HepG2 (cell line): ENCODE data around the gene SEMA6D. TPM values are rescaled to one million over a fixed set of nuclear protein-coding genes. Genes with fewer than 3 reads are reported as not detected.

Source experiments
- ATAC-seq: fragments of 200-7000 bp; cut with Tn5 transposase; 3 replicates; pipeline ENCODE4 v1.9.1; 2020; ENCODE audit warnings: mild to moderate bottlenecking, moderate library complexity
- BruUV-seq: library from RNA; stranded (reverse); fragments of 400-500 nt; replicated peaks from 2 replicates; lab custom pipeline; 2021; lab: Mats Ljungman, UMichigan
- CTCF ChIA-PET: fragments of 300-600 bp; formaldehyde crosslinking; extraction: SDS; loops from one replicate; lab custom pipeline; 2021; ENCODE audit warnings: low total read pairs, inconsistent platforms, low intra/inter-chr PET ratio; lab: Yijun Ruan, JAX
- POLR2A ChIA-PET: fragments of 350-600 bp; sonication (Branson Sonifier 250); formaldehyde crosslinking; loops from one replicate; lab custom pipeline; 2020; ENCODE audit warnings: antibody characterized with exemption, inconsistent platforms; lab: Yijun Ruan, JAX
- DNase-seq: peaks from one replicate; pipeline ENCODE4 v3.0.0-alpha.2; 2015; ENCODE audit warnings: low spot score
- FAIRE-seq: peaks from 3 replicates; lab custom pipeline; 2011; peaks lifted over from hg19 to GRCh38; lab: Jason Lieb, UNC
- H2AFZ ChIP-seq: one replicate; pipeline ENCODE4 v1.6.1; 2011; ENCODE audit warnings: low read length, inconsistent platforms
- H3K27ac ChIP-seq: fragments of 300-600 bp; 3 replicates; pipeline ENCODE4 v1.8.0; 2011; ENCODE audit warnings: mixed run types, mild to moderate bottlenecking, mixed read lengths, low read length, inconsistent platforms; ENCODE audit not compliant: insufficient read depth; ENCODE audit errors: extremely low read length
- H3K27me3 ChIP-seq, 2 experiments: fragments of 200-600 bp in 1 of 2; 2 replicates in 1 of 2; 3 replicates in 1 of 2; pipeline versions ENCODE4 v1.6.0 to v1.8.0; 2011; ENCODE audit warnings: low read length in 2 of 2, mild to moderate bottlenecking in 2 of 2, moderate library complexity in 2 of 2, inconsistent platforms in 1 of 2; ENCODE audit not compliant: insufficient read depth in 2 of 2, control insufficient read depth in 1 of 2
- H3K36me3 ChIP-seq, 2 experiments: fragments of 200-600 bp in 1 of 2; replicated peaks in 1 of 2; 2 replicates in 1 of 2; 3 replicates in 1 of 2; pipeline versions ENCODE4 v1.5.1 to v1.8.0; 2011; ENCODE audit warnings: low read length in 2 of 2, inconsistent platforms in 1 of 2; ENCODE audit not compliant: insufficient read depth in 2 of 2, control insufficient read depth in 1 of 2
- H3K4me1 ChIP-seq: 2 replicates; pipeline ENCODE4 v1.5.1; 2012; ENCODE audit warnings: low read length, inconsistent platforms; ENCODE audit not compliant: insufficient read depth
- H3K4me2 ChIP-seq: 2 replicates; pipeline ENCODE4 v1.6.0; 2011; ENCODE audit warnings: low read depth, low read length, inconsistent platforms
- H3K4me3 ChIP-seq, 3 experiments: fragments of 200-600 bp in 1 of 3; sonication (generic), shearing (Covaris generic) in 1 of 3; replicated peaks in 1 of 3; 2 replicates each; pipeline ENCODE4 v1.5.1; 2011 to 2016; ENCODE audit warnings: low read length in 3 of 3, inconsistent platforms in 2 of 3, low read depth in 2 of 3, mild to moderate bottlenecking in 2 of 3, control low read depth in 1 of 3, mixed read lengths in 1 of 3; ENCODE audit not compliant: insufficient read depth in 1 of 3
- H3K79me2 ChIP-seq: one replicate; pipeline ENCODE4 v1.6.1; 2011; ENCODE audit warnings: low read length, inconsistent platforms; ENCODE audit not compliant: insufficient read depth
- H3K9ac ChIP-seq: 2 replicates; pipeline ENCODE4 v1.6.0; 2011; ENCODE audit warnings: mild to moderate bottlenecking, low read depth, low read length, inconsistent platforms; ENCODE audit not compliant: insufficient read depth
- H3K9me3 ChIP-seq: 2 replicates; pipeline ENCODE4 v1.5.1; 2012; ENCODE audit warnings: mild to moderate bottlenecking, low read length
- H4K20me1 ChIP-seq: 2 replicates; pipeline ENCODE4 v1.6.0; 2011; ENCODE audit warnings: inconsistent platforms, mild to moderate bottlenecking, low read length, moderate library complexity; ENCODE audit not compliant: insufficient read depth
- AGO2 ChIP-seq: fragments of 200-400 bp; formaldehyde crosslinking; optimal IDR thresholded peaks from 2 replicates; pipeline ENCODE3; 2017; ENCODE audit warnings: mild to moderate bottlenecking, low read depth, low read length, moderate library complexity
- CAMTA2 ChIP-seq: sonication (generic); formaldehyde crosslinking; IDR thresholded peaks from 2 replicates; pipeline ENCODE4 v1.4.0; 2020; ENCODE audit warnings: mild to moderate bottlenecking, missing genetic modification reagents, borderline replicate concordance
- CREBL2 ChIP-seq: sonication (generic); formaldehyde crosslinking; IDR thresholded peaks from 2 replicates; pipeline ENCODE4 v1.8.1; 2023; ENCODE audit warnings: missing genetic modification reagents, mild to moderate bottlenecking, borderline replicate concordance
- ESRRA ChIP-seq: sonication (generic); formaldehyde crosslinking; IDR thresholded peaks from 2 replicates; pipeline ENCODE4 v1.5.1; 2020; ENCODE audit warnings: mild to moderate bottlenecking, low read depth, missing genetic modification reagents
- FLYWCH1 ChIP-seq: sonication (generic); formaldehyde crosslinking; IDR thresholded peaks from 2 replicates; pipeline ENCODE4 v1.8.1; 2023; ENCODE audit warnings: mild to moderate bottlenecking, missing genetic modification reagents
- KDM5B ChIP-seq: sonication (generic); formaldehyde crosslinking; IDR thresholded peaks from 2 replicates; pipeline ENCODE4 v1.4.0; 2020; ENCODE audit warnings: missing genetic modification reagents, mild to moderate bottlenecking, borderline replicate concordance
- MZF1 ChIP-seq: sonication (generic); formaldehyde crosslinking; IDR thresholded peaks from 2 replicates; pipeline ENCODE4 v1.8.1; 2023; ENCODE audit warnings: mild to moderate bottlenecking, missing genetic modification reagents, borderline replicate concordance
- NPAS2 ChIP-seq: sonication (generic); formaldehyde crosslinking; IDR thresholded peaks from 2 replicates; pipeline ENCODE4 v1.8.0; 2022; ENCODE audit warnings: mild to moderate bottlenecking, missing genetic modification reagents, borderline replicate concordance
- SP2 ChIP-seq: sonication (generic); formaldehyde crosslinking; IDR thresholded peaks from 2 replicates; pipeline ENCODE4 v1.5.1; 2020; ENCODE audit warnings: mild to moderate bottlenecking, missing genetic modification reagents
- SP5 ChIP-seq: IDR thresholded peaks from 2 replicates; pipeline ENCODE4 v1.6.1; 2016; ENCODE audit warnings: low read depth, borderline replicate concordance
- SRY ChIP-seq: sonication (generic); formaldehyde crosslinking; IDR thresholded peaks from 2 replicates; pipeline ENCODE4 v1.8.0; 2022; ENCODE audit warnings: mild to moderate bottlenecking, missing genetic modification reagents
- TCF7L2 ChIP-seq: IDR thresholded peaks from 2 replicates; pipeline ENCODE4 v1.6.1; 2011; ENCODE audit warnings: mild to moderate bottlenecking, low read depth, low read length, moderate library complexity
- ZBTB1 ChIP-seq: sonication (generic); formaldehyde crosslinking; IDR thresholded peaks from 2 replicates; pipeline ENCODE4 v1.4.0; 2020; ENCODE audit warnings: missing genetic modification reagents, borderline replicate concordance
- ZFP90 ChIP-seq: sonication (generic); formaldehyde crosslinking; IDR thresholded peaks from 2 replicates; pipeline ENCODE4 v1.8.0; 2022; ENCODE audit warnings: missing genetic modification reagents, mild to moderate bottlenecking, inconsistent platforms, borderline replicate concordance
- ZMAT5 ChIP-seq: sonication (generic); formaldehyde crosslinking; IDR thresholded peaks from 2 replicates; pipeline ENCODE4 v1.5.0; 2020; ENCODE audit warnings: mild to moderate bottlenecking, low read depth, missing genetic modification reagents, borderline replicate concordance
- ZNF253 ChIP-seq: sonication (generic); formaldehyde crosslinking; IDR thresholded peaks from 2 replicates; pipeline ENCODE4 v1.8.0; 2022; ENCODE audit warnings: mild to moderate bottlenecking, missing genetic modification reagents, borderline replicate concordance
- ZNF530 ChIP-seq: sonication (generic); formaldehyde crosslinking; IDR thresholded peaks from 2 replicates; pipeline ENCODE4 v1.5.0; 2020; ENCODE audit warnings: low read depth, mild to moderate bottlenecking, missing genetic modification reagents
- ZNF597 ChIP-seq: sonication (generic); formaldehyde crosslinking; IDR thresholded peaks from 2 replicates; pipeline ENCODE4 v1.5.0; 2020; ENCODE audit warnings: missing genetic modification reagents
- ZNF678 ChIP-seq: sonication (generic); formaldehyde crosslinking; IDR thresholded peaks from 2 replicates; pipeline ENCODE4 v1.4.0; 2020; ENCODE audit warnings: mild to moderate bottlenecking, missing genetic modification reagents
- ZSCAN12 ChIP-seq: sonication (generic); formaldehyde crosslinking; IDR thresholded peaks from 2 replicates; pipeline ENCODE4 v1.9.0; 2021; ENCODE audit warnings: mild to moderate bottlenecking, missing genetic modification reagents
- WGBS: methylation state at CpG from one replicate; pipeline ENCODE4 v1.1.6; 2017; ENCODE audit warnings: low lambda C conversion rate; 5-methylcytosine and 5-hydroxymethylcytosine counted together
- in situ Hi-C: cut with HindIII; loops from 2 replicates; pipeline ENCODE4 v1.10.0; 2017; ENCODE audit warnings: low pct_unique_long_range_greater_than_20kb; ENCODE audit not compliant: extremely low pct_ligation_motif_present
- intact Hi-C: fragments of 100-400 bp; cut with micrococcal nuclease; formaldehyde crosslinking; loops from one replicate; pipeline ENCODE4 v1.10.0; 2022; ENCODE audit not compliant: unreplicated experiment
- polyA plus RNA-seq, 8 experiments: library from polyadenylated mRNA; depleted of rRNA in 3 of 8; stranded (reverse) in 7 of 8; unstranded in 1 of 8; fragments of >200 nt; fragmentation: Illumina TruSeq in 4 of 8; extraction: Trizol in 4 of 8; gene quantifications; 2 replicates each; pipeline versions ENCODE4 v1.2.1 to v1.2.3, GENCODE V29; 2011 to 2016; ENCODE audit warnings: low read depth in 4 of 8, missing spikeins in 1 of 8, mixed read lengths in 1 of 8; ENCODE audit not compliant: insufficient read depth in 1 of 8
- total RNA-seq, 5 experiments: library from RNA; depleted of rRNA; stranded (reverse); fragments of >200 nt; fragmentation: Illumina TruSeq; extraction: Trizol; gene quantifications; 2 replicates each; pipeline ENCODE4 v1.2.3, GENCODE V29; 2016; ENCODE audit warnings: low read depth in 1 of 5

Gene SEMA6D
- total and polyA plus RNA-seq, 2 of the 13 experiments (the other 11 are each of a cell fraction or from before 2014, with no cell fraction given), result not detected

GRCh38 chr15:47757331-47757730 is 40.0 kb downstream of the SEMA6D start:
- Histone ChIP-seq H3K4me2 (no peak overlapping the region), H3K9me3 (peaks cover 65% of the 10 kb centered on the region), H3K27me3 (no peaks in the 10 kb centered on the region), H3K36me3 (no peaks in the 10 kb centered on the region), H2AFZ (no peak overlapping the region), H3K27ac (no peak overlapping the region), H3K4me1 (no peaks in the 10 kb centered on the region), H3K79me2 (no peaks in the 10 kb centered on the region), H3K9ac (no peak overlapping the region), H3K4me3 (no peak overlapping the region), H4K20me1 (no peaks in the 10 kb centered on the region)
- 34% methylated on average over 3 of the region's 3 CpGs for WGBS
- FAIRE-seq (no peak), ATAC-seq (no peak), DNase-seq (no peak)
- in situ Hi-C loops, result no loop called here
- no TSS peak for BruUV-seq
- intact Hi-C loops, result no loop called here
- CTCF ChIA-PET, result no interaction called here
- TF ChIP-seq ZNF253 (CRISPR knock-in tag) (no peak), FLYWCH1 (CRISPR knock-in tag) (no peak), CREBL2 (CRISPR knock-in tag) (no peak), ZNF597 (CRISPR knock-in tag) (no peak), ZBTB1 (CRISPR knock-in tag) (no peak), ZMAT5 (no peak)
- POLR2A ChIA-PET, result no interaction called here

- Histone ChIP-seq H3K9me3 (peaks cover 13% of the 10 kb centered on the region), H3K4me2 (no peak overlapping the region), H3K9ac (no peak overlapping the region), H2AFZ (no peak overlapping the region), H3K4me1 (no peaks in the 10 kb centered on the region), H3K27me3 (no peaks in the 10 kb centered on the region), H4K20me1 (no peaks in the 10 kb centered on the region), H3K4me3 (no peak overlapping the region), H3K27ac (no peak overlapping the region), H3K36me3 (no peaks in the 10 kb centered on the region), H3K79me2 (no peaks in the 10 kb centered on the region)
- ChIA-PET POLR2A (no interaction called here), CTCF (no interaction called here)
- no peak for FAIRE-seq
- DNase-seq, result no peak
- WGBS, result 9% methylated on average over 3 of the region's 3 CpGs
- ATAC-seq, result no peak
- in situ Hi-C loops (no loop called here), intact Hi-C loops (no loop called here)
- no TSS peak for BruUV-seq
- TF ChIP-seq NPAS2 (no peak), ZSCAN12 (CRISPR knock-in tag) (no peak), SP2 (CRISPR knock-in tag) (no peak), TCF7L2 (no peak), CAMTA2 (CRISPR knock-in tag) (no peak), AGO2 (no peak), ZFP90 (CRISPR knock-in tag) (no peak), ESRRA (CRISPR knock-in tag) (no peak), KDM5B (no peak), ZNF530 (no peak), SRY (no peak), MZF1 (no peak), SP5 (no peak), ZNF678 (no peak)
Observed at GRCh38 chr15:47762621-47763020, 45.3 kb downstream of the SEMA6D start.
